Measurements from ENCODE around the gene POLR2M.

POLR2M gene

GRCh38 chr15:57731530-57732103, 25.1 kb downstream of the POLR2M start:
- Histone ChIP-seq H3F3A (ENCODE audit: control insufficient read depth, insufficient read depth) (no peaks in the 10 kb centered on the region), H3K4me3 (ENCODE audit: low read length) (no peak overlapping the region), H4K20me1 (ENCODE audit: control insufficient read depth, insufficient read depth, low read depth, low read length) (no peaks in the 10 kb centered on the region), H3K36me3 (ENCODE audit: control insufficient read depth, low read length) (no peaks in the 10 kb centered on the region), H3K9me3 (ENCODE audit: control insufficient read depth, insufficient read depth, low read length) (no peaks in the 10 kb centered on the region), H3K4me1 (ENCODE audit: control insufficient read depth, low read length) (no peaks in the 10 kb centered on the region), H3K27ac (ENCODE audit: low read depth, low read length) (no peak overlapping the region), H3K9me2 (replicated peaks; ENCODE audit: control insufficient read depth, low read length) (no peaks in the 10 kb centered on the region), H3K4me2 (ENCODE audit: low read length) (no peak overlapping the region), H3K79me2 (ENCODE audit: control insufficient read depth, low read length) (no peaks in the 10 kb centered on the region), H3K27me3 (ENCODE audit: control insufficient read depth, low read length) (no peaks in the 10 kb centered on the region)
- no peak for TF ChIP-seq EZH2phosphoT487 (IDR thresholded peaks at IDR 0.05; ENCODE audit: borderline replicate concordance, low read length)
- no peak for TF ChIP-seq CTCF (IDR thresholded peaks at IDR 0.05; ENCODE audit: low read depth, low read length, poor library complexity, severe bottlenecking)

GRCh38 chr15:57732526-57733331, 26.2 kb downstream of the POLR2M start:
- Histone ChIP-seq H3F3A (ENCODE audit: control insufficient read depth, insufficient read depth) (no peaks in the 10 kb centered on the region), H3K27ac (ENCODE audit: low read depth, low read length) (no peak overlapping the region), H3K4me1 (ENCODE audit: control insufficient read depth, low read length) (no peaks in the 10 kb centered on the region), H3K27me3 (ENCODE audit: control insufficient read depth, low read length) (no peaks in the 10 kb centered on the region), H4K20me1 (ENCODE audit: control insufficient read depth, insufficient read depth, low read depth, low read length) (no peaks in the 10 kb centered on the region), H3K9me2 (replicated peaks; ENCODE audit: control insufficient read depth, low read length) (no peaks in the 10 kb centered on the region), H3K9me3 (ENCODE audit: control insufficient read depth, insufficient read depth, low read length) (no peaks in the 10 kb centered on the region), H3K4me3 (ENCODE audit: low read length) (no peak overlapping the region), H3K4me2 (ENCODE audit: low read length) (no peak overlapping the region), H3K79me2 (ENCODE audit: control insufficient read depth, low read length) (no peaks in the 10 kb centered on the region), H3K36me3 (ENCODE audit: control insufficient read depth, low read length) (no peaks in the 10 kb centered on the region)
- TF ChIP-seq EZH2phosphoT487 (IDR thresholded peaks at IDR 0.05; ENCODE audit: borderline replicate concordance, low read length) (no peak), CTCF (IDR thresholded peaks at IDR 0.05; ENCODE audit: low read depth, low read length, poor library complexity, severe bottlenecking) (peak; percentile 96)

GRCh38 chr15:57734860-57735259, 28.3 kb downstream of the POLR2M start:
- Histone ChIP-seq H3K9me3 (ENCODE audit: control insufficient read depth, insufficient read depth, low read length) (no peaks in the 10 kb centered on the region), H3F3A (ENCODE audit: control insufficient read depth, insufficient read depth) (no peaks in the 10 kb centered on the region), H3K79me2 (ENCODE audit: control insufficient read depth, low read length) (no peaks in the 10 kb centered on the region), H3K27ac (ENCODE audit: low read depth, low read length) (no peak overlapping the region), H3K4me1 (ENCODE audit: control insufficient read depth, low read length) (no peaks in the 10 kb centered on the region), H3K9me2 (replicated peaks; ENCODE audit: control insufficient read depth, low read length) (no peaks in the 10 kb centered on the region), H3K4me3 (ENCODE audit: low read length) (no peak overlapping the region), H3K36me3 (ENCODE audit: control insufficient read depth, low read length) (no peaks in the 10 kb centered on the region), H4K20me1 (ENCODE audit: control insufficient read depth, insufficient read depth, low read depth, low read length) (no peaks in the 10 kb centered on the region), H3K4me2 (ENCODE audit: low read length) (no peak overlapping the region), H3K27me3 (ENCODE audit: control insufficient read depth, low read length) (no peaks in the 10 kb centered on the region)
- TF ChIP-seq EZH2phosphoT487 (IDR thresholded peaks at IDR 0.05; ENCODE audit: borderline replicate concordance, low read length) (no peak), CTCF (IDR thresholded peaks at IDR 0.05; ENCODE audit: low read depth, low read length, poor library complexity, severe bottlenecking) (no peak)

Data from DOHH2 (cell line).